GM12878 (cell line): ENCODE measurements around the gene VPS33B. TPM values are rescaled to one million over a fixed set of nuclear protein-coding genes. Genes with fewer than 3 reads are reported as not detected.

Source experiments
- ATF7 ChIP-seq: fragments of 450-650 bp; IDR thresholded peaks from 2 replicates; pipeline ENCODE4 v1.6.1; 2016; ENCODE audit warnings: low read depth, mild to moderate bottlenecking
- JUND ChIP-seq: IDR thresholded peaks from 2 replicates; pipeline ENCODE4 v1.6.1; 2012; ENCODE audit warnings: low read depth, mild to moderate bottlenecking, low read length, improper control_type of control experiment, moderate library complexity
- NFYA ChIP-seq: IDR thresholded peaks from 2 replicates; pipeline ENCODE4 v1.6.1; 2011; ENCODE audit warnings: low read depth, mild to moderate bottlenecking, low read length, improper control_type of control experiment, borderline replicate concordance
- POU2F2 ChIP-seq: IDR thresholded peaks from 3 replicates; pipeline ENCODE4 v1.6.1; 2011; ENCODE audit warnings: low read depth, mild to moderate bottlenecking, low read length, borderline replicate concordance
- RBBP5 ChIP-seq: fragments of 200-600 bp; sonication (generic); conservative IDR thresholded peaks from 2 replicates; pipeline ENCODE4 v1.6.1; 2016
- STAT1 ChIP-seq: fragments of 450-650 bp; conservative IDR thresholded peaks from 2 replicates; pipeline ENCODE4 v1.6.1; 2014; ENCODE audit warnings: antibody characterized with exemption, mild to moderate bottlenecking
- polyA plus RNA-seq, 11 experiments: library from polyadenylated mRNA; depleted of rRNA in 4 of 11; unstranded in 6 of 11; stranded (reverse) in 5 of 11; fragments of >200 nt; fragmentation: Nextera tagmentation in 4 of 11; fragmentation: Illumina TruSeq in 1 of 11; extraction: Ambion mirVana in 4 of 11; extraction: Trizol in 1 of 11; gene quantifications; 1 replicate in 1 of 11; 2 replicates in 10 of 11; pipeline versions ENCODE4 v1.2.1 to v1.2.3, GENCODE V29; 2011 to 2016; ENCODE audit warnings: inconsistent platforms in 2 of 11, missing spikeins in 2 of 11, low read depth in 1 of 11
- total RNA-seq, 4 experiments: library from RNA; depleted of rRNA in 3 of 4; stranded (reverse); fragments of >200 nt in 3 of 4; fragmentation: Illumina TruSeq in 1 of 4; extraction: Trizol in 1 of 4; gene quantifications; 2 replicates each; pipeline versions ENCODE4 v1.2.1 to v1.2.3, GENCODE V29; 2013 to 2021
- TF ChIP-seq, protein P1 (sequence below): IDR thresholded peaks from 2 replicates; pipeline ENCODE4 v1.6.1; 2012; ENCODE audit warnings: low read length, inconsistent platforms
- TF ChIP-seq, protein P2 (sequence below): fragments of 450-650 bp; IDR thresholded peaks from 2 replicates; pipeline ENCODE4 v1.6.1; 2017; ENCODE audit warnings: antibody characterized with exemption, mild to moderate bottlenecking, moderate library complexity
- TF ChIP-seq, protein P3 (sequence below): IDR thresholded peaks from 2 replicates; pipeline ENCODE4 v1.6.1; 2011; ENCODE audit warnings: low read depth, mild to moderate bottlenecking, low read length, moderate library complexity, borderline replicate concordance; ENCODE audit errors: extremely low read depth
- TF ChIP-seq, protein P4 (sequence below): fragments of 450-650 bp; IDR thresholded peaks from 2 replicates; pipeline ENCODE4 v1.6.1; 2016; ENCODE audit warnings: mild to moderate bottlenecking
- TF ChIP-seq, protein P5 (sequence below): fragments of 450-650 bp; IDR thresholded peaks from 2 replicates; pipeline ENCODE4 v1.6.1; 2018; ENCODE audit warnings: mild to moderate bottlenecking, low read depth, moderate library complexity; ENCODE audit not compliant: partially characterized antibody
- TF ChIP-seq, protein P6 (sequence below): fragments of 450-650 bp; IDR thresholded peaks from 2 replicates; pipeline ENCODE4 v1.6.1; 2016; ENCODE audit warnings: mild to moderate bottlenecking, moderate library complexity, borderline replicate concordance

Gene VPS33B
- total and polyA plus RNA-seq, 10 of the 15 experiments (the other 5 are each of a cell fraction or from before 2014, with no cell fraction given) = 11.4 to 21.5 (median 15.2) TPM

DNA sequence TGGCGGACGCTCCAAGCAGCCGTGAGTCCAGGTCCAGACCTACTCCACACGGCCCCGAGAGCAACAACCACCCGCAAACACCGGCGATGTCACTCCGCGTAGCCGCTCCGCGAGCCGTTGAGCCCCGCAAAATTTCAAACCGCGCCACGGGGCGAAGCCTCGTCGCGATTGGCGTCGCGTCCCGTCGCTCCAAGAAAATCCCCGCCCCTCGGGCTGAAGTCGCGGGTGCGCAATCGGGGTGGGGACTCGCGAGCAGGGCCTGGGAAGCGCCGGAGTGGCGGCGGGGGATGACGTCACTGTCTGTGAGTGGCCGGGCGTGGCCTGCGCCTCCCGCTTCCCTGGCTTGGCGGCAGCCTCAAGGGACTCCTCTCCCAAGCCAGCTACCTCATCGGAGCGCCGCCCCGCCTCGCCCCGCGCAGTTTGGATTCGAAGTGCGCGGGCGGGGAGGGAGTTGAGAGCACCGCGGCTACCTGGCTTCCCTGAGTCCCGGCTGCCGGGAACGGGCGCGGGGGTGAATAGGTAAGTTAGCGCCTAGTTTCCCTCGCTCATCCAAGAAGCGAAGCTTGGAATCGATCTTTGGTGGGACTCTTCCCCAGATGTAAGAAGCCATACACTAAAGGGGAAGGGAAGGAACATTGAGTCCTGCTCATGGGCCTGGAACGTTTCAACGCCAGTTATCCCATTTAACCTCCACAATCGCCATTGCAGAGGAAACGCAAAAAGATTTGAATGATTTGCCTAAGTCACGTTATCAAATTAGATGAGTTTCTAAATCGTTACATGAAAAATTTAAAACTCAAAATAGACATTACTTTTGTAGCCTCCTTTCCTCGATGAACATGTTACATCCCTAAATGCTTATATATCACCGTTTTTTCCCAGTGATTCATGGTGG lies 27.7 kb downstream of the VPS33B start, which contains the start of gene PRC1 (continued):
- TF ChIP-seq, protein P1, sequence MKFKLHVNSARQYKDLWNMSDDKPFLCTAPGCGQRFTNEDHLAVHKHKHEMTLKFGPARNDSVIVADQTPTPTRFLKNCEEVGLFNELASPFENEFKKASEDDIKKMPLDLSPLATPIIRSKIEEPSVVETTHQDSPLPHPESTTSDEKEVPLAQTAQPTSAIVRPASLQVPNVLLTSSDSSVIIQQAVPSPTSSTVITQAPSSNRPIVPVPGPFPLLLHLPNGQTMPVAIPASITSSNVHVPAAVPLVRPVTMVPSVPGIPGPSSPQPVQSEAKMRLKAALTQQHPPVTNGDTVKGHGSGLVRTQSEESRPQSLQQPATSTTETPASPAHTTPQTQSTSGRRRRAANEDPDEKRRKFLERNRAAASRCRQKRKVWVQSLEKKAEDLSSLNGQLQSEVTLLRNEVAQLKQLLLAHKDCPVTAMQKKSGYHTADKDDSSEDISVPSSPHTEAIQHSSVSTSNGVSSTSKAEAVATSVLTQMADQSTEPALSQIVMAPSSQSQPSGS = peak; percentile 72
- TF ChIP-seq ATF7 (peak; percentile 99), JUND (peak; percentile 95), NFYA (no peak), POU2F2 (peak; percentile 61; the same call in 2 of the 3 replicates), RBBP5 (no peak), STAT1 (peak; percentile 82; the same call in 1 of the 2 replicates)
- TF ChIP-seq, protein P2, sequence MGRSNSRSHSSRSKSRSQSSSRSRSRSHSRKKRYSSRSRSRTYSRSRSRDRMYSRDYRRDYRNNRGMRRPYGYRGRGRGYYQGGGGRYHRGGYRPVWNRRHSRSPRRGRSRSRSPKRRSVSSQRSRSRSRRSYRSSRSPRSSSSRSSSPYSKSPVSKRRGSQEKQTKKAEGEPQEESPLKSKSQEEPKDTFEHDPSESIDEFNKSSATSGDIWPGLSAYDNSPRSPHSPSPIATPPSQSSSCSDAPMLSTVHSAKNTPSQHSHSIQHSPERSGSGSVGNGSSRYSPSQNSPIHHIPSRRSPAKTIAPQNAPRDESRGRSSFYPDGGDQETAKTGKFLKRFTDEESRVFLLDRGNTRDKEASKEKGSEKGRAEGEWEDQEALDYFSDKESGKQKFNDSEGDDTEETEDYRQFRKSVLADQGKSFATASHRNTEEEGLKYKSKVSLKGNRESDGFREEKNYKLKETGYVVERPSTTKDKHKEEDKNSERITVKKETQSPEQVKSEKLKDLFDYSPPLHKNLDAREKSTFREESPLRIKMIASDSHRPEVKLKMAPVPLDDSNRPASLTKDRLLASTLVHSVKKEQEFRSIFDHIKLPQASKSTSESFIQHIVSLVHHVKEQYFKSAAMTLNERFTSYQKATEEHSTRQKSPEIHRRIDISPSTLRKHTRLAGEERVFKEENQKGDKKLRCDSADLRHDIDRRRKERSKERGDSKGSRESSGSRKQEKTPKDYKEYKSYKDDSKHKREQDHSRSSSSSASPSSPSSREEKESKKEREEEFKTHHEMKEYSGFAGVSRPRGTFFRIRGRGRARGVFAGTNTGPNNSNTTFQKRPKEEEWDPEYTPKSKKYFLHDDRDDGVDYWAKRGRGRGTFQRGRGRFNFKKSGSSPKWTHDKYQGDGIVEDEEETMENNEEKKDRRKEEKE = no peak
- TF ChIP-seq, protein P3, sequence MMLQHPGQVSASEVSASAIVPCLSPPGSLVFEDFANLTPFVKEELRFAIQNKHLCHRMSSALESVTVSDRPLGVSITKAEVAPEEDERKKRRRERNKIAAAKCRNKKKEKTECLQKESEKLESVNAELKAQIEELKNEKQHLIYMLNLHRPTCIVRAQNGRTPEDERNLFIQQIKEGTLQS = no peak
- TF ChIP-seq, protein P4, sequence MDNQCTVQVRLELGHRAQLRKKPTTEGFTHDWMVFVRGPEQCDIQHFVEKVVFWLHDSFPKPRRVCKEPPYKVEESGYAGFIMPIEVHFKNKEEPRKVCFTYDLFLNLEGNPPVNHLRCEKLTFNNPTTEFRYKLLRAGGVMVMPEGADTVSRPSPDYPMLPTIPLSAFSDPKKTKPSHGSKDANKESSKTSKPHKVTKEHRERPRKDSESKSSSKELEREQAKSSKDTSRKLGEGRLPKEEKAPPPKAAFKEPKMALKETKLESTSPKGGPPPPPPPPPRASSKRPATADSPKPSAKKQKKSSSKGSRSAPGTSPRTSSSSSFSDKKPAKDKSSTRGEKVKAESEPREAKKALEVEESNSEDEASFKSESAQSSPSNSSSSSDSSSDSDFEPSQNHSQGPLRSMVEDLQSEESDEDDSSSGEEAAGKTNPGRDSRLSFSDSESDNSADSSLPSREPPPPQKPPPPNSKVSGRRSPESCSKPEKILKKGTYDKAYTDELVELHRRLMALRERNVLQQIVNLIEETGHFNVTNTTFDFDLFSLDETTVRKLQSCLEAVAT = 0 out of 2 replicates have a peak, but pooled peaks have one; percentile 14
- TF ChIP-seq, protein P5, sequence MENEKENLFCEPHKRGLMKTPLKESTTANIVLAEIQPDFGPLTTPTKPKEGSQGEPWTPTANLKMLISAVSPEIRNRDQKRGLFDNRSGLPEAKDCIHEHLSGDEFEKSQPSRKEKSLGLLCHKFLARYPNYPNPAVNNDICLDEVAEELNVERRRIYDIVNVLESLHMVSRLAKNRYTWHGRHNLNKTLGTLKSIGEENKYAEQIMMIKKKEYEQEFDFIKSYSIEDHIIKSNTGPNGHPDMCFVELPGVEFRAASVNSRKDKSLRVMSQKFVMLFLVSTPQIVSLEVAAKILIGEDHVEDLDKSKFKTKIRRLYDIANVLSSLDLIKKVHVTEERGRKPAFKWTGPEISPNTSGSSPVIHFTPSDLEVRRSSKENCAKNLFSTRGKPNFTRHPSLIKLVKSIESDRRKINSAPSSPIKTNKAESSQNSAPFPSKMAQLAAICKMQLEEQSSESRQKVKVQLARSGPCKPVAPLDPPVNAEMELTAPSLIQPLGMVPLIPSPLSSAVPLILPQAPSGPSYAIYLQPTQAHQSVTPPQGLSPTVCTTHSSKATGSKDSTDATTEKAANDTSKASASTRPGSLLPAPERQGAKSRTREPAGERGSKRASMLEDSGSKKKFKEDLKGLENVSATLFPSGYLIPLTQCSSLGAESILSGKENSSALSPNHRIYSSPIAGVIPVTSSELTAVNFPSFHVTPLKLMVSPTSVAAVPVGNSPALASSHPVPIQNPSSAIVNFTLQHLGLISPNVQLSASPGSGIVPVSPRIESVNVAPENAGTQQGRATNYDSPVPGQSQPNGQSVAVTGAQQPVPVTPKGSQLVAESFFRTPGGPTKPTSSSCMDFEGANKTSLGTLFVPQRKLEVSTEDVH = no peak
- TF ChIP-seq, protein P6, sequence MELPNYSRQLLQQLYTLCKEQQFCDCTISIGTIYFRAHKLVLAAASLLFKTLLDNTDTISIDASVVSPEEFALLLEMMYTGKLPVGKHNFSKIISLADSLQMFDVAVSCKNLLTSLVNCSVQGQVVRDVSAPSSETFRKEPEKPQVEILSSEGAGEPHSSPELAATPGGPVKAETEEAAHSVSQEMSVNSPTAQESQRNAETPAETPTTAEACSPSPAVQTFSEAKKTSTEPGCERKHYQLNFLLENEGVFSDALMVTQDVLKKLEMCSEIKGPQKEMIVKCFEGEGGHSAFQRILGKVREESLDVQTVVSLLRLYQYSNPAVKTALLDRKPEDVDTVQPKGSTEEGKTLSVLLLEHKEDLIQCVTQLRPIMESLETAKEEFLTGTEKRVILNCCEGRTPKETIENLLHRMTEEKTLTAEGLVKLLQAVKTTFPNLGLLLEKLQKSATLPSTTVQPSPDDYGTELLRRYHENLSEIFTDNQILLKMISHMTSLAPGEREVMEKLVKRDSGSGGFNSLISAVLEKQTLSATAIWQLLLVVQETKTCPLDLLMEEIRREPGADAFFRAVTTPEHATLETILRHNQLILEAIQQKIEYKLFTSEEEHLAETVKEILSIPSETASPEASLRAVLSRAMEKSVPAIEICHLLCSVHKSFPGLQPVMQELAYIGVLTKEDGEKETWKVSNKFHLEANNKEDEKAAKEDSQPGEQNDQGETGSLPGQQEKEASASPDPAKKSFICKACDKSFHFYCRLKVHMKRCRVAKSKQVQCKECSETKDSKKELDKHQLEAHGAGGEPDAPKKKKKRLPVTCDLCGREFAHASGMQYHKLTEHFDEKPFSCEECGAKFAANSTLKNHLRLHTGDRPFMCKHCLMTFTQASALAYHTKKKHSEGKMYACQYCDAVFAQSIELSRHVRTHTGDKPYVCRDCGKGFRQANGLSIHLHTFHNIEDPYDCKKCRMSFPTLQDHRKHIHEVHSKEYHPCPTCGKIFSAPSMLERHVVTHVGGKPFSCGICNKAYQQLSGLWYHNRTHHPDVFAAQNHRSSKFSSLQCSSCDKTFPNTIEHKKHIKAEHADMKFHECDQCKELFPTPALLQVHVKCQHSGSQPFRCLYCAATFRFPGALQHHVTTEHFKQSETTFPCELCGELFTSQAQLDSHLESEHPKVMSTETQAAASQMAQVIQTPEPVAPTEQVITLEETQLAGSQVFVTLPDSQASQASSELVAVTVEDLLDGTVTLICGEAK = no peak
